GM12874 (cell line): Measurements from ENCODE around the gene F2RL3.

Experiments
- TF ChIP-seq, protein P1 (sequence below): IDR thresholded peaks from 2 replicates; pipeline ENCODE4 v1.5.1; 2011; ENCODE audit warnings: low read depth, mild to moderate bottlenecking, control low read depth, low read length, moderate library complexity; ENCODE audit not compliant: insufficient read depth

The F2RL3 gene

GRCh38 chr19:16885166-16885565 is 3.6 kb upstream of the F2RL3 start:
- TF ChIP-seq, protein P1, sequence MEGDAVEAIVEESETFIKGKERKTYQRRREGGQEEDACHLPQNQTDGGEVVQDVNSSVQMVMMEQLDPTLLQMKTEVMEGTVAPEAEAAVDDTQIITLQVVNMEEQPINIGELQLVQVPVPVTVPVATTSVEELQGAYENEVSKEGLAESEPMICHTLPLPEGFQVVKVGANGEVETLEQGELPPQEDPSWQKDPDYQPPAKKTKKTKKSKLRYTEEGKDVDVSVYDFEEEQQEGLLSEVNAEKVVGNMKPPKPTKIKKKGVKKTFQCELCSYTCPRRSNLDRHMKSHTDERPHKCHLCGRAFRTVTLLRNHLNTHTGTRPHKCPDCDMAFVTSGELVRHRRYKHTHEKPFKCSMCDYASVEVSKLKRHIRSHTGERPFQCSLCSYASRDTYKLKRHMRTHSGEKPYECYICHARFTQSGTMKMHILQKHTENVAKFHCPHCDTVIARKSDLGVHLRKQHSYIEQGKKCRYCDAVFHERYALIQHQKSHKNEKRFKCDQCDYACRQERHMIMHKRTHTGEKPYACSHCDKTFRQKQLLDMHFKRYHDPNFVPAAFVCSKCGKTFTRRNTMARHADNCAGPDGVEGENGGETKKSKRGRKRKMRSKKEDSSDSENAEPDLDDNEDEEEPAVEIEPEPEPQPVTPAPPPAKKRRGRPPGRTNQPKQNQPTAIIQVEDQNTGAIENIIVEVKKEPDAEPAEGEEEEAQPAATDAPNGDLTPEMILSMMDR: no peak

GRCh38 chr19:16886305-16886880 is 2.4 kb upstream of the F2RL3 start:
- TF ChIP-seq, protein P1: no peak

- TF ChIP-seq, protein P1: no peak
These were observed 1.2 kb upstream of the F2RL3 start for GRCh38 chr19:16887353-16888265.

GRCh38 chr19:16889366-16889882 is 625 bp downstream of the F2RL3 start:
- TF ChIP-seq, protein P1: no peak

DNA sequence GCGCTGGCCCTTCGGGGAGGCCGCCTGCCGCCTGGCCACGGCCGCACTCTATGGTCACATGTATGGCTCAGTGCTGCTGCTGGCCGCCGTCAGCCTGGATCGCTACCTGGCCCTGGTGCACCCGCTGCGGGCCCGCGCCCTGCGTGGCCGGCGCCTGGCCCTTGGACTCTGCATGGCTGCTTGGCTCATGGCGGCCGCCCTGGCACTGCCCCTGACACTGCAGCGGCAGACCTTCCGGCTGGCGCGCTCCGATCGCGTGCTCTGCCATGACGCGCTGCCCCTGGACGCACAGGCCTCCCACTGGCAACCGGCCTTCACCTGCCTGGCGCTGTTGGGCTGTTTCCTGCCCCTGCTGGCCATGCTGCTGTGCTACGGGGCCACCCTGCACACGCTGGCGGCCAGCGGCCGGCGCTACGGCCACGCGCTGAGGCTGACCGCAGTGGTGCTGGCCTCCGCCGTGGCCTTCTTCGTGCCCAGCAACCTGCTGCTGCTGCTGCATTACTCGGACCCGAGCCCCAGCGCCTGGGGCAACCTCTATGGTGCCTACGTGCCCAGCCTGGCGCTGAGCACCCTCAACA is 1.2 kb downstream of the F2RL3 start:
- TF ChIP-seq, protein P1: no peak

GRCh38 chr19:16890461-16891184 is 1.8 kb downstream of the F2RL3 start:
- TF ChIP-seq, protein P1: no peak
